Mesendoderm (in vitro differentiated cells): ENCODE results near the gene DSEL.
A peak's percentile ranks its signal among the peaks of the same experiment; 100 is the strongest.

Experiments
- DNase-seq: peaks from one replicate; pipeline ENCODE4 v3.0.0; 2013
- H2AK5ac ChIP-seq: 2 replicates; pipeline ENCODE4 v1.6.1; 2013; ENCODE audit warnings: low read length, inconsistent platforms
- H2BK120ac ChIP-seq: 2 replicates; pipeline ENCODE4 v1.6.1; 2013; ENCODE audit warnings: low read depth, mild to moderate bottlenecking, low read length, moderate library complexity, mixed read lengths
- H2BK15ac ChIP-seq: replicated peaks from 2 replicates; pipeline ENCODE4 v1.6.1; 2013; ENCODE audit warnings: low read depth, mild to moderate bottlenecking, moderate library complexity
- H2BK5ac ChIP-seq: 2 replicates; pipeline ENCODE4 v1.6.1; 2013; ENCODE audit warnings: low read length, inconsistent platforms
- H3K18ac ChIP-seq: 2 replicates; pipeline ENCODE4 v1.6.1; 2013; ENCODE audit warnings: mild to moderate bottlenecking, low read length, mixed read lengths
- H3K23ac ChIP-seq: one replicate; pipeline ENCODE4 v1.6.1; 2013; ENCODE audit warnings: low read length
- H3K27ac ChIP-seq: 2 replicates; pipeline ENCODE4 v1.5.1; 2013; ENCODE audit warnings: low read depth, mild to moderate bottlenecking, inconsistent platforms, low read length, moderate library complexity
- H3K27me3 ChIP-seq: 2 replicates; pipeline ENCODE4 v1.6.1; 2013; ENCODE audit warnings: low read length, control low read depth, mild to moderate bottlenecking, inconsistent platforms; ENCODE audit not compliant: insufficient read depth, poor library complexity
- H3K36me3 ChIP-seq: 2 replicates; pipeline ENCODE4 v1.6.1; 2013; ENCODE audit warnings: low read length, inconsistent platforms; ENCODE audit not compliant: control insufficient read depth, insufficient read depth
- H3K4ac ChIP-seq: one replicate; pipeline ENCODE4 v1.6.1; 2013; ENCODE audit warnings: low read depth, mild to moderate bottlenecking, low read length, moderate library complexity
- H3K4me1 ChIP-seq: 2 replicates; pipeline ENCODE4 v1.6.1; 2013; ENCODE audit warnings: low read depth, low read length, inconsistent platforms; ENCODE audit not compliant: control insufficient read depth
- H3K4me2 ChIP-seq: 2 replicates; pipeline ENCODE4 v1.6.1; 2013; ENCODE audit warnings: low read length
- H3K4me3 ChIP-seq: 2 replicates; pipeline ENCODE4 v1.5.1; 2013; ENCODE audit warnings: mild to moderate bottlenecking, low read length
- H3K56ac ChIP-seq: one replicate; pipeline ENCODE4 v1.6.1; 2013; ENCODE audit warnings: low read length
- H3K79me1 ChIP-seq: 2 replicates; pipeline ENCODE4 v1.6.1; 2013; ENCODE audit warnings: low read length, inconsistent platforms
- H3K79me2 ChIP-seq: 2 replicates; pipeline ENCODE4 v1.6.1; 2013; ENCODE audit warnings: mild to moderate bottlenecking, low read length; ENCODE audit not compliant: control insufficient read depth, insufficient read depth
- H3K9ac ChIP-seq: 2 replicates; pipeline ENCODE4 v1.6.1; 2013; ENCODE audit warnings: low read length, inconsistent platforms
- H4K5ac ChIP-seq: one replicate; pipeline ENCODE4 v1.6.1; 2013; ENCODE audit warnings: low read length
- H4K8ac ChIP-seq: one replicate; pipeline ENCODE4 v1.6.1; 2013; ENCODE audit warnings: low read depth, mild to moderate bottlenecking, control low read depth, low read length, moderate library complexity
- WGBS: extraction: QIAGEN DNeasy Blood & Tissue Kit; methylation state at CpG from one replicate; pipeline ENCODE4 v1.1.7; 2013; ENCODE audit warnings: low lambda C conversion rate, missing lambda C conversion rate; ENCODE audit not compliant: insufficient coverage; ENCODE audit errors: extremely low coverage; 5-methylcytosine and 5-hydroxymethylcytosine counted together

The DSEL gene

DNA sequence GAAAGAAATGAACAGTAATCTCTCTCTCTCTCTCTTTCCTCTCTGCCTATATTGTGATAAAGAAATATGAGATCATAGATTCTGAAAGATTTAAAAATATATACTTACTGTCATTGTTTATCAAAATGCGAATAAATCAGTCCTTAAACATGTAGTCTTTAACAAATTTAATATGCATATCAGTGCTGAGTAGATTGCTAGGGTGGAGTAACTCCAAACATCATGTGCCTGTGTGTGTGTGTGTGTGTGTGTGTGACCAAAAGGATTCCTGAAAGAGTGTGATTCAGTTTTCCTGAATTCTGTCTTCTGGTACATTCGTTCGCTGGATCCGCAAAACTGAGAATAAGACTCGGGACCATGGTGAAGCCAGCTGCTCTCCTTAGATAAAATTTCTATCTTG, 24.0 kb upstream of the DSEL start:
- Histone ChIP-seq H3K79me1 (no peaks in the 10 kb centered on the region), H3K4me1 (peaks cover 3% of the 10 kb centered on the region), H3K79me2 (no peaks in the 10 kb centered on the region), H3K56ac (no peak overlapping the region), H3K23ac (no peak overlapping the region), H2AK5ac (no peak overlapping the region), H4K5ac (no peak overlapping the region), H4K8ac (no peak overlapping the region), H2BK15ac (no peak overlapping the region), H3K9ac (no peak overlapping the region), H2BK5ac (no peak overlapping the region), H3K27me3 (no peaks in the 10 kb centered on the region), H3K36me3 (no peaks in the 10 kb centered on the region), H3K4me3 (no peak overlapping the region), H2BK120ac (no peak overlapping the region), H3K4me2 (no peak overlapping the region), H3K27ac (no peak overlapping the region), H3K4ac (no peak overlapping the region), H3K18ac (no peak overlapping the region)
- no peak for DNase-seq
- no CpG with 5 or more reads among the region's 5 CpGs for WGBS

DNA sequence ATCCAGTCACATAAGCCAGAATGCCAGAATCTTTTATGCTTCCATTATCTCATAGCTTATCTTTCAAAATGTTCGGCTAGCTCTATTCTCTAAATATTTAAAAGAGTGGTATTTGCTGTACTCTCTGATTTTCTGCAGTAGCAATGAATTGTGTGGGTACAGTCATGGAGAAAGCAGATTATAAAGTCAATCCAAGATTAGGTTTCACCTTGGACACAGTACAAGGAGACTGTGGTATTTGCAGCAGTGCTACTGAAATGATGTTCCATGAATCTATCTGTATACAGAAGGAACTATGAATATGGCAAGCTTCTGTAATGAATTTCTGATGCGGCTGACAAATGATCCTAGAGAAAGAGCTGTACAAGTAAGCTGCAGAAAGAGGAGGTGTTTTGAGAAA, 15.4 kb upstream of the DSEL start:
- Histone ChIP-seq H3K27me3 (peaks cover 2% of the 10 kb centered on the region), H3K4ac (no peak overlapping the region), H3K4me2 (no peak overlapping the region), H4K5ac (no peak overlapping the region), H3K4me1 (no peaks in the 10 kb centered on the region), H3K27ac (no peak overlapping the region), H3K9ac (no peak overlapping the region), H4K8ac (no peak overlapping the region), H3K79me1 (no peaks in the 10 kb centered on the region), H2AK5ac (no peak overlapping the region), H2BK120ac (no peak overlapping the region), H2BK5ac (no peak overlapping the region), H3K56ac (no peak overlapping the region), H3K4me3 (no peak overlapping the region), H3K23ac (no peak overlapping the region), H3K36me3 (no peaks in the 10 kb centered on the region), H3K79me2 (no peaks in the 10 kb centered on the region), H2BK15ac (no peak overlapping the region), H3K18ac (no peak overlapping the region)
- no peak for DNase-seq
- WGBS, result no CpG with 5 or more reads among the region's 2 CpGs

DNA sequence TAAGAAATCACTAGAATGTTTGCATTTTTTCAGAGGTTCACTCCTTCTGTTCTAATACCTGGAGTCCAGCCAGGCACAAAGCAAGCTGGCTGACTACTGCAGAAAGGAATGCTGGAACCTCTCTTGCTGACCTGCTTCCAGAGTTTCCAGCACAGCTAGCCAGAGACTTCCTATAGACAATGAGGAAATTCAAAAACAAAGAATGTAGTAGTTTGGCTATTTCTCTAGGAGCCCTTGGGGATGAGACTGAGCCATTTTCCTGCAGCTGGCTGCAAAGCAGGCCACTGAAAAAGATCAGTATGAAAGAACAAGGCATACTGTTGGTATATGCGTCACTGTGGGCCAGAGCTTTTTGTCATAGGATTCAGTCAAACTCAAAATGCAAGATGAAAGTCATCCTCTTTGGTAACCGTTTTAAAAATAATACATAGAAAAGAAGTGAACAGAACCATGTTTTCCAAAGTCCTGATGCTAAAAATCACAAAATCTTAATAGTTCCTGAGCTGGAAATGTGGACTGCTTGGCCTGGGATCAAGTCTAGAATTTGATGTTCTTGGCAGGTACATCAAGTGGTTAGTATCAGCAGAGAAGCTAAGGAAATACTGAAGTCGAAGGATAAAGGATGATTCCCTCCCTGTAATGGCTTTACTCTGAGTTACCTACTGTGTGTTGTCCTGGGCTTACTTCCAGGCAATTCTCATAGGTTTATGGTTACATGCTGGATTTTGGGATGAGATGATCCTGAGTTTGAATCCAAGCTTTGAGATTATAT, 9.0 kb upstream of the DSEL start:
- no peaks in the 10 kb centered on the region for H3K79me2 ChIP-seq
- H4K8ac ChIP-seq, result no peak overlapping the region
- no peaks in the 10 kb centered on the region for H3K79me1 ChIP-seq
- H3K23ac ChIP-seq, result no peak overlapping the region
- peak overlapping the region; percentile 17 for H3K27ac ChIP-seq
- no peak overlapping the region for H3K4ac ChIP-seq
- H3K4me1 ChIP-seq, result no peaks in the 10 kb centered on the region
- H3K27me3 ChIP-seq, result no peaks in the 10 kb centered on the region
- H3K56ac ChIP-seq, result no peak overlapping the region
- no peak overlapping the region for H3K4me3 ChIP-seq
- peak; percentile 90 for DNase-seq
- no peak overlapping the region for H2BK15ac ChIP-seq
- H4K5ac ChIP-seq, result no peak overlapping the region
- peak overlapping the region; percentile 96 for H3K18ac ChIP-seq
- WGBS, result no CpG with 5 or more reads among the region's 3 CpGs
- no peaks in the 10 kb centered on the region for H3K36me3 ChIP-seq
- no peak overlapping the region for H3K9ac ChIP-seq
- no peak overlapping the region for H2AK5ac ChIP-seq
- H2BK5ac ChIP-seq, result no peak overlapping the region
- no peak overlapping the region for H2BK120ac ChIP-seq
- H3K4me2 ChIP-seq, result no peak overlapping the region

DNA sequence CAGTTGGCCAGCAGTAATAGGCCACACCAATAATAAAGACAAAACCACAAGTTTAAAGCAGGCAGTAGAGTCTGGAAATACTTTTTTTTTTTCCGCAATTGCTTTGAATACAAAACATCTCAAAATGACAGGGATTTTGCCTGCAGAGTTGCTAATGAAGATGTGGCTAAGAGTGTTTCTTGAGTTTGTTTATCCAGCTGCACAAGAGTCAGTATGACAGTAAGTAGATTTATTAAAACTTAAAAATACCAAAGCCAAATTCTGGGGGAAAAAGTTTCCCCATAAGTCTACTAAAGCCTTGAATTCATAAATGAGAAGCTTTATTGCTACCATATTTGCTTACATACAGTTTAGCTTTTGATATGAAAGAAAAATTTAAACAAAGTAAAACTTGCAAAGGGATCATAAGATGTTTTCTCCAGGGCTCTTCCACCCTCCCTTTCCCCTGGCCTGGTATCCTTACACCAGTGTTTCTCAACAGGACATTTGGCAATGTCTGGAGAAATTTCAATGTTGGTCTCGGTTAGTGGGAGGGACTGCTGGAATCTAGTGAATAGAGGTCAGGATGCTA, 3.9 kb upstream of the DSEL start:
- H4K5ac ChIP-seq, result no peak overlapping the region
- H3K9ac ChIP-seq, result no peak overlapping the region
- H3K56ac ChIP-seq, result no peak overlapping the region
- H3K36me3 ChIP-seq, result no peaks in the 10 kb centered on the region
- H3K79me1 ChIP-seq, result no peaks in the 10 kb centered on the region
- no peak overlapping the region for H2BK15ac ChIP-seq
- H2BK120ac ChIP-seq, result no peak overlapping the region
- H3K27ac ChIP-seq, result no peak overlapping the region
- no peaks in the 10 kb centered on the region for H3K27me3 ChIP-seq
- H3K4ac ChIP-seq, result no peak overlapping the region
- no peak overlapping the region for H3K23ac ChIP-seq
- no peak overlapping the region for H2BK5ac ChIP-seq
- no peaks in the 10 kb centered on the region for H3K4me1 ChIP-seq
- H3K79me2 ChIP-seq, result peaks cover 2% of the 10 kb centered on the region
- no CpG with 5 or more reads among the region's 2 CpGs for WGBS
- no peak overlapping the region for H3K18ac ChIP-seq
- H2AK5ac ChIP-seq, result no peak overlapping the region
- no peak overlapping the region for H3K4me2 ChIP-seq
- no peak overlapping the region for H3K4me3 ChIP-seq
- H4K8ac ChIP-seq, result no peak overlapping the region
- DNase-seq, result no peak

- H4K8ac ChIP-seq, result no peak overlapping the region
- H3K9ac ChIP-seq, result no peak overlapping the region
- H2AK5ac ChIP-seq, result no peak overlapping the region
- no peaks in the 10 kb centered on the region for H3K4me1 ChIP-seq
- no peak overlapping the region for H2BK5ac ChIP-seq
- no CpG with 5 or more reads among the region's 2 CpGs for WGBS
- DNase-seq, result no peak
- H3K4ac ChIP-seq, result no peak overlapping the region
- H4K5ac ChIP-seq, result no peak overlapping the region
- no peak overlapping the region for H3K4me2 ChIP-seq
- no peak overlapping the region for H3K4me3 ChIP-seq
- H3K79me2 ChIP-seq, result peaks cover 8% of the 10 kb centered on the region
- H3K18ac ChIP-seq, result no peak overlapping the region
- no peak overlapping the region for H2BK15ac ChIP-seq
- no peaks in the 10 kb centered on the region for H3K36me3 ChIP-seq
- H3K56ac ChIP-seq, result no peak overlapping the region
- no peaks in the 10 kb centered on the region for H3K27me3 ChIP-seq
- H2BK120ac ChIP-seq, result no peak overlapping the region
- H3K27ac ChIP-seq, result no peak overlapping the region
- no peaks in the 10 kb centered on the region for H3K79me1 ChIP-seq
- no peak overlapping the region for H3K23ac ChIP-seq
Observed at GRCh38 chr18:67519592-67519991, 3.1 kb upstream of the DSEL start.

DNA sequence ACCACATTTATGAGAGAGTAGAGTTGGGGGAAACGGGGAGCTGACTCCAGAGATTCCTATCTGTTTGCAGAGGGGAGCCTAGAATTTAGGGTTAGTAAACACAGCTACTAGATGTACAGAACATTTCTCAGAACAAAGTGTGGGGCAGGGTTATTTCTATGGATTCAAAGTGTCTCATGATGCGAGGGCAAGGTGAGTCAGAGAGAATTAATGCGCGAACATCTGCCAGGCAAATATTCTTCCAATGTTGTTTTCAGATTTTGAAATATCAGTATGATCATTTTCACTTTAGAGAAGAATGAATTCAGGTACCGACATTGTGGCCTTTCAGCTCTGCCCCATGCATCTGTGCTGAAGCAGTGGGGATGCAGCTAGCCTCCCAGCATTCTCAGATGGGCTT, 2.0 kb upstream of the DSEL start:
- Histone ChIP-seq H3K4ac (no peak overlapping the region), H3K9ac (no peak overlapping the region), H3K56ac (no peak overlapping the region), H3K4me3 (no peak overlapping the region), H4K5ac (no peak overlapping the region), H3K4me2 (no peak overlapping the region), H3K79me2 (peaks cover 16% of the 10 kb centered on the region), H3K36me3 (no peaks in the 10 kb centered on the region), H3K18ac (peak overlapping the region; percentile 76), H2BK5ac (no peak overlapping the region), H4K8ac (no peak overlapping the region), H3K23ac (no peak overlapping the region), H2BK15ac (no peak overlapping the region), H2AK5ac (no peak overlapping the region), H3K4me1 (no peaks in the 10 kb centered on the region), H3K27ac (no peak overlapping the region), H2BK120ac (no peak overlapping the region), H3K79me1 (peaks cover 3% of the 10 kb centered on the region), H3K27me3 (no peaks in the 10 kb centered on the region)
- no peak for DNase-seq
- WGBS, result no CpG with 5 or more reads among the region's 5 CpGs
